GM19372 (cell line): ENCODE data around the gene HTR4.

Experiments
- ATAC-seq: cut with Tn5 transposase; IDR thresholded peaks from one replicate; pipeline ENCODE4 v1.9.1; 2021; ENCODE audit warnings: mild to moderate bottlenecking, low read depth, moderate library complexity; ENCODE audit not compliant: unreplicated experiment

HTR4 gene

GRCh38 chr5:148620091-148620490 is 34.2 kb downstream of the HTR4 start:
- ATAC-seq, result no peak

GRCh38 chr5:148619484-148619883 is 34.8 kb downstream of the HTR4 start:
- no peak for ATAC-seq

- no peak for ATAC-seq
These were observed 38.6 kb downstream of the HTR4 start for GRCh38 chr5:148615644-148616275.

GRCh38 chr5:148607406-148607805 is 46.9 kb downstream of the HTR4 start:
- ATAC-seq, result no peak

- ATAC-seq, result no peak
These were observed 48.0 kb downstream of the HTR4 start for GRCh38 chr5:148606296-148606695.

GRCh38 chr5:148599187-148599586 is 55.1 kb downstream of the HTR4 start:
- no peak for ATAC-seq

- no peak for ATAC-seq
These were observed 58.6 kb downstream of the HTR4 start for GRCh38 chr5:148595697-148596096.

GRCh38 chr5:148586796-148587195 is 67.5 kb downstream of the HTR4 start:
- ATAC-seq, result no peak

- no peak for ATAC-seq
These were observed 68.3 kb downstream of the HTR4 start for GRCh38 chr5:148585988-148586387.

- no peak for ATAC-seq
These were observed 70.2 kb downstream of the HTR4 start for GRCh38 chr5:148584103-148584502.

GRCh38 chr5:148583421-148583965 is 70.8 kb downstream of the HTR4 start:
- ATAC-seq, result no peak

GRCh38 chr5:148574167-148574566 is 80.2 kb downstream of the HTR4 start:
- no peak for ATAC-seq

GRCh38 chr5:148573374-148573773 is 81.0 kb downstream of the HTR4 start:
- no peak for ATAC-seq

GRCh38 chr5:148569948-148570347 is 84.4 kb downstream of the HTR4 start:
- ATAC-seq, result no peak

GRCh38 chr5:148565148-148565547 is 89.2 kb downstream of the HTR4 start:
- no peak for ATAC-seq

- no peak for ATAC-seq
These were observed 91.3 kb downstream of the HTR4 start for GRCh38 chr5:148563021-148563420.

- no peak for ATAC-seq
These were observed 92.5 kb downstream of the HTR4 start for GRCh38 chr5:148561801-148562311.

GRCh38 chr5:148559461-148559860 is 94.9 kb downstream of the HTR4 start:
- ATAC-seq, result no peak

- ATAC-seq, result no peak
These were observed 95.4 kb downstream of the HTR4 start for GRCh38 chr5:148558892-148559291.

GRCh38 chr5:148556835-148557234 is 97.5 kb downstream of the HTR4 start:
- no peak for ATAC-seq

GRCh38 chr5:148554621-148555020 is 99.7 kb downstream of the HTR4 start:
- ATAC-seq, result no peak

- no peak for ATAC-seq
These were observed 110.6 kb downstream of the HTR4 start for GRCh38 chr5:148543727-148544126.
